Fibroblast of lung (primary cell): ENCODE data around the gene ABITRAM.

Experiments
- CTCF ChIP-seq, 2 donors: IDR thresholded peaks in 1 of 2; conservative IDR thresholded peaks in 1 of 2; 1 replicate in 1 of 2; 2 replicates in 1 of 2; pipeline ENCODE4 v1.5.1; 2011 to 2012; ENCODE audit warnings: low read length in 2 of 2, control low read depth in 1 of 2, inconsistent platforms in 1 of 2, low read depth in 1 of 2, mild to moderate bottlenecking in 1 of 2
- EZH2 ChIP-seq: IDR thresholded peaks from 2 replicates; pipeline ENCODE4 v1.5.1; 2012; ENCODE audit warnings: low read length, control low read depth, mild to moderate bottlenecking; ENCODE audit errors: missing control alignments

GRCh38 chr9:108978205-108978604, 44.0 kb downstream of the ABITRAM start:
- no peak for TF ChIP-seq CTCF (conservative IDR thresholded peaks at IDR 0.05 in 1 of 2, IDR thresholded peaks at IDR 0.05 in 1 of 2; ENCODE audit: low read depth in 1 of 2, low read length in 2 of 2)
- no peak for TF ChIP-seq EZH2
